HPDE6-E6E7 (cell line): Measurements from ENCODE around the gene TBC1D8.
"Not testable (repeated sequence)": the region's sequence is repeated elsewhere in the genome, so short reads cannot be mapped to it uniquely, and the experiment has no call there.

Experiments
- DNase-seq: peaks from one replicate; pipeline ENCODE4 v3.0.0; 2011; ENCODE audit warnings: missing footprints; ENCODE audit errors: extremely low spot score

Gene TBC1D8

GRCh38 chr2:101064505-101064867, 86.7 kb downstream of the TBC1D8 start:
- DNase-seq: no peak

GRCh38 chr2:101064125-101064502, 87.1 kb downstream of the TBC1D8 start:
- DNase-seq: no peak

- DNase-seq: no peak
Observed at GRCh38 chr2:101063352-101064124, 87.6 kb downstream of the TBC1D8 start.

GRCh38 chr2:101058386-101058785, 92.8 kb downstream of the TBC1D8 start:
- no peak for DNase-seq

- DNase-seq: no peak
Observed at GRCh38 chr2:101057051-101057933, 93.9 kb downstream of the TBC1D8 start.

GRCh38 chr2:101053117-101053516, 98.1 kb downstream of the TBC1D8 start:
- DNase-seq: no peak

- no peak for DNase-seq
Observed at GRCh38 chr2:101052147-101052546, 99.0 kb downstream of the TBC1D8 start.

GRCh38 chr2:101050886-101051285, 100.3 kb downstream of the TBC1D8 start:
- not testable (repeated sequence) for DNase-seq

- no peak for DNase-seq
Observed at GRCh38 chr2:101048756-101049155, 102.4 kb downstream of the TBC1D8 start.

- DNase-seq: no peak
Observed at GRCh38 chr2:101047774-101048173, 103.4 kb downstream of the TBC1D8 start.

GRCh38 chr2:101047075-101047766, 104.0 kb downstream of the TBC1D8 start:
- DNase-seq: peak; percentile 86

- no peak for DNase-seq
Observed at GRCh38 chr2:101045330-101045729, 105.9 kb downstream of the TBC1D8 start.

GRCh38 chr2:101041413-101041812, 109.8 kb downstream of the TBC1D8 start:
- no peak for DNase-seq

GRCh38 chr2:101040761-101041160, 110.4 kb downstream of the TBC1D8 start:
- DNase-seq: no peak

- DNase-seq: no peak
Observed at GRCh38 chr2:101040072-101040471, 111.1 kb downstream of the TBC1D8 start.

GRCh38 chr2:101038455-101039255, 112.5 kb downstream of the TBC1D8 start:
- DNase-seq: no peak

GRCh38 chr2:101037161-101037755, 113.9 kb downstream of the TBC1D8 start:
- no peak for DNase-seq

GRCh38 chr2:101036562-101036961, 114.6 kb downstream of the TBC1D8 start:
- DNase-seq: no peak

GRCh38 chr2:101032084-101032776, 119.0 kb downstream of the TBC1D8 start:
- no peak for DNase-seq

- no peak for DNase-seq
Observed at GRCh38 chr2:101030866-101031554, 120.2 kb downstream of the TBC1D8 start.
